ENCODE data around the gene REP15. TPM values are rescaled to one million over a fixed set of nuclear protein-coding genes. Genes with fewer than 3 reads are reported as not detected.
"Not testable (repeated sequence)": the region's sequence is repeated elsewhere in the genome, so short reads cannot be mapped to it uniquely, and the experiment has no call there.

Gene REP15
- total and polyA plus RNA-seq, 2 experiments from 2014 or later: 0.38 to 0.89 TPM

DNA sequence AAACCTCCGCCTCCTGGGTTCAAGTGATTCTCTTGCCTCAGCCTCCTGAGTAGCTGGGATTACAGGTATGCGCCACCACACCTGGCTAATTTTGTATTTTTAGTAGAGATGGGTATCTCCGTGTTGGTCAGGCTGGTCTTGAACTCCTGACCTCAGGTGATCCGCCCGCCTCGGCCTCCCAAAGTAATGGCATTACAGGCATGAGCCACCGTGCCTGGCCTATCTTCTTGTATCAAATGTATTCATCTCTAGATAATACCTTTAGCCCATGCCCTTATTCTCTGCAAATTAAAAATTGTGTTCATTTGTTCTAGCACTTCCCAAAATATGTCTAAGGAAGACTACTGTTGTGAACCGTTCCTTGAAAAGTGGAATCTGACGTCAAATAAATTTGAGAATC, 38.1 kb downstream of the REP15 start:
- not testable (repeated sequence) for H3K4me1 ChIP-seq (ENCODE audit: insufficient read depth); H3K4me2 ChIP-seq; H3K27ac Mint-ChIP-seq; H3K4me1 Mint-ChIP-seq; H3K79me2 ChIP-seq (replicated peaks; ENCODE audit: insufficient read depth); H3K4me3 Mint-ChIP-seq; DNase-seq (ENCODE audit: low spot score); H3K27me3 ChIP-seq (ENCODE audit: insufficient read depth); H3K27ac ChIP-seq (ENCODE audit: low read depth); H3F3A ChIP-seq (replicated peaks; ENCODE audit: low read depth); H2AFZ ChIP-seq; ATAC-seq; H3K4me3 ChIP-seq; H3K27me3 Mint-ChIP-seq (ENCODE audit: insufficient read depth, low read depth, poor library complexity); H4K20me1 ChIP-seq (replicated peaks; ENCODE audit: insufficient read depth); H3K9me2 ChIP-seq (ENCODE audit: insufficient read depth); H3K9me3 Mint-ChIP-seq
- H3K36me3 Mint-ChIP-seq (ENCODE audit: low read depth): peaks cover 30% of the 10 kb centered on the region
- peaks cover 21% of the 10 kb centered on the region for H3K36me3 ChIP-seq (ENCODE audit: insufficient read depth)

DNA sequence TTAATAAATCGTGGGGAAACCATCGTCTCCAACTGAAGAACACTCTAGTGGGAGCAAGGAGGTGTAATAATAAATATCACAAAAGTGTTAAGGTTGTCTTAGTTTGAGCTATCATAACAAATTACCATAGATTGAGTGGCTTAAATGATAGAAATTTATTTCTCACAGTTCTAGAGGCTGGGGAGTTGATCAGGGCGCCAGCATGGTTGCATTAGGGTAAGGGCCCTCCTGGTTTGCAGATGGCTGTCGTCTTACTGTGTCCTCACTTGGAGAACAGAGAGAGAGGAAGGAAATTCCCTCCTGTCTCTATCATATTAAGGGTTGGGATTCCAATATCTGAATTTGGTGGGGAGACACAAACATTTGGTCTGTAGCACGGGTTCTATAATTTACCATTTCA, 47.4 kb downstream of the REP15 start:
- Histone ChIP-seq H3K36me3 (ENCODE audit: insufficient read depth) (no peaks in the 10 kb centered on the region), H3K79me2 (replicated peaks; ENCODE audit: insufficient read depth) (no peaks in the 10 kb centered on the region), H4K20me1 (replicated peaks; ENCODE audit: insufficient read depth) (0 out of 2 replicates have a peak, but pooled peaks cover 5% of the 10 kb centered on the region), H3K9me2 (ENCODE audit: insufficient read depth) (no peaks in the 10 kb centered on the region), H3F3A (replicated peaks; ENCODE audit: low read depth) (no peaks in the 10 kb centered on the region), H2AFZ (no peak overlapping the region), H3K27ac (ENCODE audit: low read depth) (no peak overlapping the region), H3K4me1 (ENCODE audit: insufficient read depth) (no peaks in the 10 kb centered on the region), H3K27me3 (ENCODE audit: insufficient read depth) (no peaks in the 10 kb centered on the region), H3K4me3 (no peak overlapping the region), H3K4me2 (no peak overlapping the region)
- no peak for ATAC-seq
- no peaks in the 10 kb centered on the region for H3K9me3 Mint-ChIP-seq
- no peaks in the 10 kb centered on the region for H3K4me1 Mint-ChIP-seq
- no peak for DNase-seq (ENCODE audit: low spot score)
- no peaks in the 10 kb centered on the region for H3K27me3 Mint-ChIP-seq (ENCODE audit: insufficient read depth, low read depth, poor library complexity)
- H3K4me3 Mint-ChIP-seq: no peak overlapping the region
- no peak overlapping the region for H3K27ac Mint-ChIP-seq
- peaks cover 44% of the 10 kb centered on the region; the same call in 2 of the 3 replicates for H3K36me3 Mint-ChIP-seq (ENCODE audit: low read depth)
- no peak for TF ChIP-seq STAT1 (IDR thresholded peaks at IDR 0.05; ENCODE audit: unreplicated experiment)
- no peak for TF ChIP-seq POLR2AphosphoS5 (IDR thresholded peaks at IDR 0.05; ENCODE audit: low read depth)
- TF ChIP-seq ZNF114 (CRISPR knock-in tag; IDR thresholded peaks at IDR 0.05): no peak
- TF ChIP-seq, protein P1, sequence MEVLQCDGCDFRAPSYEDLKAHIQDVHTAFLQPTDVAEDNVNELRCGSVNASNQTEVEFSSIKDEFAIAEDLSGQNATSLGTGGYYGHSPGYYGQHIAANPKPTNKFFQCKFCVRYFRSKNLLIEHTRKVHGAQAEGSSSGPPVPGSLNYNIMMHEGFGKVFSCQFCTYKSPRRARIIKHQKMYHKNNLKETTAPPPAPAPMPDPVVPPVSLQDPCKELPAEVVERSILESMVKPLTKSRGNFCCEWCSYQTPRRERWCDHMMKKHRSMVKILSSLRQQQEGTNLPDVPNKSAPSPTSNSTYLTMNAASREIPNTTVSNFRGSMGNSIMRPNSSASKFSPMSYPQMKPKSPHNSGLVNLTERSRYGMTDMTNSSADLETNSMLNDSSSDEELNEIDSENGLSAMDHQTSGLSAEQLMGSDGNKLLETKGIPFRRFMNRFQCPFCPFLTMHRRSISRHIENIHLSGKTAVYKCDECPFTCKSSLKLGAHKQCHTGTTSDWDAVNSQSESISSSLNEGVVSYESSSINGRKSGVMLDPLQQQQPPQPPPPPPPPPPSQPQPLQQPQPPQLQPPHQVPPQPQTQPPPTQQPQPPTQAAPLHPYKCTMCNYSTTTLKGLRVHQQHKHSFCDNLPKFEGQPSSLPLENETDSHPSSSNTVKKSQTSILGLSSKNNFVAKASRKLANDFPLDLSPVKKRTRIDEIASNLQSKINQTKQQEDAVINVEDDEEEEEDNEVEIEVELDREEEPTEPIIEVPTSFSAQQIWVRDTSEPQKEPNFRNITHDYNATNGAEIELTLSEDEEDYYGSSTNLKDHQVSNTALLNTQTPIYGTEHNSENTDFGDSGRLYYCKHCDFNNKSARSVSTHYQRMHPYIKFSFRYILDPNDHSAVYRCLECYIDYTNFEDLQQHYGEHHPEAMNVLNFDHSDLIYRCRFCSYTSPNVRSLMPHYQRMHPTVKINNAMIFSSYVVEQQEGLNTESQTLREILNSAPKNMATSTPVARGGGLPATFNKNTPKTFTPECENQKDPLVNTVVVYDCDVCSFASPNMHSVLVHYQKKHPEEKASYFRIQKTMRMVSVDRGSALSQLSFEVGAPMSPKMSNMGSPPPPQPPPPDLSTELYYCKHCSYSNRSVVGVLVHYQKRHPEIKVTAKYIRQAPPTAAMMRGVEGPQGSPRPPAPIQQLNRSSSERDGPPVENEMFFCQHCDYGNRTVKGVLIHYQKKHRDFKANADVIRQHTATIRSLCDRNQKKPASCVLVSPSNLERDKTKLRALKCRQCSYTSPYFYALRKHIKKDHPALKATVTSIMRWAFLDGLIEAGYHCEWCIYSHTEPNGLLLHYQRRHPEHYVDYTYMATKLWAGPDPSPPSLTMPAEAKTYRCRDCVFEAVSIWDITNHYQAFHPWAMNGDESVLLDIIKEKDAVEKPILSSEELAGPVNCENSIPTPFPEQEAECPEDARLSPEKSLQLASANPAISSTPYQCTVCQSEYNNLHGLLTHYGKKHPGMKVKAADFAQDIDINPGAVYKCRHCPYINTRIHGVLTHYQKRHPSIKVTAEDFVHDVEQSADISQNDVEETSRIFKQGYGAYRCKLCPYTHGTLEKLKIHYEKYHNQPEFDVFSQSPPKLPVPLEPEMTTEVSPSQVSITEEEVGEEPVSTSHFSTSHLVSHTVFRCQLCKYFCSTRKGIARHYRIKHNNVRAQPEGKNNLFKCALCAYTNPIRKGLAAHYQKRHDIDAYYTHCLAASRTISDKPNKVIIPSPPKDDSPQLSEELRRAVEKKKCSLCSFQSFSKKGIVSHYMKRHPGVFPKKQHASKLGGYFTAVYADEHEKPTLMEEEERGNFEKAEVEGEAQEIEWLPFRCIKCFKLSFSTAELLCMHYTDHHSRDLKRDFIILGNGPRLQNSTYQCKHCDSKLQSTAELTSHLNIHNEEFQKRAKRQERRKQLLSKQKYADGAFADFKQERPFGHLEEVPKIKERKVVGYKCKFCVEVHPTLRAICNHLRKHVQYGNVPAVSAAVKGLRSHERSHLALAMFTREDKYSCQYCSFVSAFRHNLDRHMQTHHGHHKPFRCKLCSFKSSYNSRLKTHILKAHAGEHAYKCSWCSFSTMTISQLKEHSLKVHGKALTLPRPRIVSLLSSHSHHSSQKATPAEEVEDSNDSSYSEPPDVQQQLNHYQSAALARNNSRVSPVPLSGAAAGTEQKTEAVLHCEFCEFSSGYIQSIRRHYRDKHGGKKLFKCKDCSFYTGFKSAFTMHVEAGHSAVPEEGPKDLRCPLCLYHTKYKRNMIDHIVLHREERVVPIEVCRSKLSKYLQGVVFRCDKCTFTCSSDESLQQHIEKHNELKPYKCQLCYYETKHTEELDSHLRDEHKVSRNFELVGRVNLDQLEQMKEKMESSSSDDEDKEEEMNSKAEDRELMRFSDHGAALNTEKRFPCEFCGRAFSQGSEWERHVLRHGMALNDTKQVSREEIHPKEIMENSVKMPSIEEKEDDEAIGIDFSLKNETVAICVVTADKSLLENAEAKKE (CRISPR knock-in tag; IDR thresholded peaks at IDR 0.05): no peak
- TF ChIP-seq EZH2 (IDR thresholded peaks at IDR 0.05; ENCODE audit: low read depth, unreplicated experiment): no peak
- no peak for TF ChIP-seq JUNB (IDR thresholded peaks at IDR 0.05; ENCODE audit: unreplicated experiment)
- TF ChIP-seq, protein P2, sequence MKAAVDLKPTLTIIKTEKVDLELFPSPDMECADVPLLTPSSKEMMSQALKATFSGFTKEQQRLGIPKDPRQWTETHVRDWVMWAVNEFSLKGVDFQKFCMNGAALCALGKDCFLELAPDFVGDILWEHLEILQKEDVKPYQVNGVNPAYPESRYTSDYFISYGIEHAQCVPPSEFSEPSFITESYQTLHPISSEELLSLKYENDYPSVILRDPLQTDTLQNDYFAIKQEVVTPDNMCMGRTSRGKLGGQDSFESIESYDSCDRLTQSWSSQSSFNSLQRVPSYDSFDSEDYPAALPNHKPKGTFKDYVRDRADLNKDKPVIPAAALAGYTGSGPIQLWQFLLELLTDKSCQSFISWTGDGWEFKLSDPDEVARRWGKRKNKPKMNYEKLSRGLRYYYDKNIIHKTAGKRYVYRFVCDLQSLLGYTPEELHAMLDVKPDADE (IDR thresholded peaks at IDR 0.05): no peak
- no peak for TF ChIP-seq CREB1 (CRISPR knock-in tag; IDR thresholded peaks at IDR 0.05; ENCODE audit: low read depth)
- no peak for TF ChIP-seq EZH2phosphoT487 (IDR thresholded peaks at IDR 0.05; ENCODE audit: unreplicated experiment)
- TF ChIP-seq NANOG (IDR thresholded peaks at IDR 0.05; ENCODE audit: borderline replicate concordance): no peak
- TF ChIP-seq, protein P3, sequence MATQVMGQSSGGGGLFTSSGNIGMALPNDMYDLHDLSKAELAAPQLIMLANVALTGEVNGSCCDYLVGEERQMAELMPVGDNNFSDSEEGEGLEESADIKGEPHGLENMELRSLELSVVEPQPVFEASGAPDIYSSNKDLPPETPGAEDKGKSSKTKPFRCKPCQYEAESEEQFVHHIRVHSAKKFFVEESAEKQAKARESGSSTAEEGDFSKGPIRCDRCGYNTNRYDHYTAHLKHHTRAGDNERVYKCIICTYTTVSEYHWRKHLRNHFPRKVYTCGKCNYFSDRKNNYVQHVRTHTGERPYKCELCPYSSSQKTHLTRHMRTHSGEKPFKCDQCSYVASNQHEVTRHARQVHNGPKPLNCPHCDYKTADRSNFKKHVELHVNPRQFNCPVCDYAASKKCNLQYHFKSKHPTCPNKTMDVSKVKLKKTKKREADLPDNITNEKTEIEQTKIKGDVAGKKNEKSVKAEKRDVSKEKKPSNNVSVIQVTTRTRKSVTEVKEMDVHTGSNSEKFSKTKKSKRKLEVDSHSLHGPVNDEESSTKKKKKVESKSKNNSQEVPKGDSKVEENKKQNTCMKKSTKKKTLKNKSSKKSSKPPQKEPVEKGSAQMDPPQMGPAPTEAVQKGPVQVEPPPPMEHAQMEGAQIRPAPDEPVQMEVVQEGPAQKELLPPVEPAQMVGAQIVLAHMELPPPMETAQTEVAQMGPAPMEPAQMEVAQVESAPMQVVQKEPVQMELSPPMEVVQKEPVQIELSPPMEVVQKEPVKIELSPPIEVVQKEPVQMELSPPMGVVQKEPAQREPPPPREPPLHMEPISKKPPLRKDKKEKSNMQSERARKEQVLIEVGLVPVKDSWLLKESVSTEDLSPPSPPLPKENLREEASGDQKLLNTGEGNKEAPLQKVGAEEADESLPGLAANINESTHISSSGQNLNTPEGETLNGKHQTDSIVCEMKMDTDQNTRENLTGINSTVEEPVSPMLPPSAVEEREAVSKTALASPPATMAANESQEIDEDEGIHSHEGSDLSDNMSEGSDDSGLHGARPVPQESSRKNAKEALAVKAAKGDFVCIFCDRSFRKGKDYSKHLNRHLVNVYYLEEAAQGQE (IDR thresholded peaks at IDR 0.05; ENCODE audit: unreplicated experiment): no peak

All from GM23338 (cell line).